Kidney glomerular epithelial cell (primary cell): ENCODE data around the gene CLSTN1.
A peak's percentile ranks its signal among the peaks of the same experiment; 100 is the strongest.

Experiments used
- DNase-seq: peaks from one replicate; lab custom pipeline; 2025; lab: John Stamatoyannopoulos, UW

CLSTN1 gene

DNA sequence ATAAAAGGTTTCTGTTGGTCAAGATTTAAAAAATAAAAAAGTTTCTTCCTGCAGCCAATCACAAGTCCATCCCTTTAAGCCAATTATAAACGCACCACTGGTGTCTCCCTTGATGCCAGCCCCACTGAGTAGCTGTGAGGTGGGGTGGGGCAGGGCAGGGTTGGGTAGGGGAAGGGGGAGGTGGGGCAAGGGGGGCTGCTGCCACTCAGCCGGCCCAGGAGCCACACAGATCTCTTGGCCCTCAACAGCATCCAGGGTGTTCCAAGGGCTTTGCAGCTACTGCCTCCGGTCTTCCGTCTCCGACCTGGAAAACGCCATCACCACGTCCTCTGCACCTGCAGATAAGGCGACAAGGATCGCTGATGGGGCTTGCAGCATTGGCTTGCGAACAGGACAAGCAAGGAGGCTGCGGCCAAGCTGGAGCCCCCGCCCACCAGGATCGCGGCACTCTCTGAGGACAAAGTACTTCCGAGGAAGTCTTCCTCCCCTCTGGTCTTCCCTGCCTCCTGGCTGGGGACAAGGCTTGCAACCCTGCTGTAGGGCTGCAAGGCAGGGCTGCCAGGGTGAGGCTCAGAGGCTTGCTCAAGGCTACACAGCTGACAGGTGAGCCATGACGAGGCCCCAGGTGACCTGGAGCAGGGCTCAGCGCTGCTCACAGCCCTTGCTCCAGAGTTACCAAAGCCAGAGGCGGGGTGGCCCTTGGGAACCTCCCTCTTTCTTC is 26.8 kb upstream of the CLSTN1 start:
- no peak for DNase-seq

GRCh38 chr1:9849691-9850441 is 26.1 kb upstream of the CLSTN1 start:
- no peak for DNase-seq

DNA sequence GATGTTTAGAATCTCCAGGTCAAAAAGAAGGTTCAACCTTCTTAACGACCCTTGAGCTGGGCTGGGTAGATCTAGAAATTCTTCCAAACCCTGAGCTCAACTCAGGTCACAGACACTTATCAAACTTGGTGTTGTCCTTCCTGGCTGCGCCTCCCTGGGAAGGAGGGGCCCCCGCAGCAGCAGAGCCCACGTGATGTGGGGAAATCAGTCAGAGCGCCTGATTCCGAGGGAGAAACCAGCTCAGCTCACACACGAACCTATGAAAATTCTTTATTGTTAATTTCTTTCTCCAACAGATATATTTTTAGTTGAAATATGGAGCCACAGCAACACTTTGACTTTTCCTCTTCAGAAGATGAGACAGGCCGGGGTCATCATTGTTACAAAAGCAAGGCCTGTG is 24.3 kb upstream of the CLSTN1 start:
- DNase-seq = no peak

GRCh38 chr1:9847269-9847668 is 23.5 kb upstream of the CLSTN1 start:
- no peak for DNase-seq

GRCh38 chr1:9846611-9847171 is 22.9 kb upstream of the CLSTN1 start:
- DNase-seq = no peak

- no peak for DNase-seq
Observed at GRCh38 chr1:9845914-9846313, 22.1 kb upstream of the CLSTN1 start.

DNA sequence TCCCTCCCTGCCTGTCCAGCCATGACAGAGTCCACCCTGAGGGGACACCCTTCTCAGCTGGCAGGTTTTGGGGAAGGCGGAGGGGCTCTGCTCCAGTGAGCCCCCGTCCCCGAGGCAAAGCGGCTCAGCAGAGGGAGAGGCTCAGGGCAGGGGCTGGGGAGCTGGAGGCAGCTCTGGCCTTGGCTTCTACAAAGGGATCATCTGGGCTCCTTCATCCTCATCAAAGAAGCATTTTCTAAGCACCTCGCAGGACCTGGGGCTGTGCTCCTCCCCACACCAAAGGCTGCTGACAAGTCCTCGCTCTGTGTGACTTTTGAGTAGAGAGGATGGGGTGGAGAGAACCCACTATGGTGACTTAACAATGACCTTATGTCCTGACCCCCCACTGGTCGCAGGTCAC is 21.0 kb upstream of the CLSTN1 start:
- no peak for DNase-seq

GRCh38 chr1:9844106-9844505 is 20.3 kb upstream of the CLSTN1 start:
- DNase-seq = no peak

GRCh38 chr1:9843576-9843945 is 19.8 kb upstream of the CLSTN1 start:
- no peak for DNase-seq

GRCh38 chr1:9842781-9843575 is 19.2 kb upstream of the CLSTN1 start:
- no peak for DNase-seq

GRCh38 chr1:9842073-9842711 is 18.4 kb upstream of the CLSTN1 start:
- DNase-seq = no peak

DNA sequence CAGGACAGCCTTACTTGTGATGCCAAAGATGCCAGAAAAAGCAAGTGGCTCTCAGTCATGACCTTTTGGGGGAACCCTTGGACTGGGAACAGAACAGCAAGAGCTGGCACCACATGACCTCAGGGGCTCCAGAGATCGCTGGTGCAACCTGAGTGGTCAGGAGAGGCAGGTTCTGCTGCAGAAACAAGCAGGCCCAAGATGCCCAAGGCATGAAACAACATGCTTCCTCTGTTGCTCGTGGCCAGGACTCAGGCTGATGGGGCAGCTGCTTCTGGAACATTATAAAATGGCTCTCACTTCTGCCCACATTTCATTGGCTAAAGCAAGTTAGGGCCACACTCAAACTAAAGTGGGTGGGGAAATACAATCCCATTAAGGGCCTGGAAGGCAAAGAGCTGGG is 17.7 kb upstream of the CLSTN1 start:
- no peak for DNase-seq

DNA sequence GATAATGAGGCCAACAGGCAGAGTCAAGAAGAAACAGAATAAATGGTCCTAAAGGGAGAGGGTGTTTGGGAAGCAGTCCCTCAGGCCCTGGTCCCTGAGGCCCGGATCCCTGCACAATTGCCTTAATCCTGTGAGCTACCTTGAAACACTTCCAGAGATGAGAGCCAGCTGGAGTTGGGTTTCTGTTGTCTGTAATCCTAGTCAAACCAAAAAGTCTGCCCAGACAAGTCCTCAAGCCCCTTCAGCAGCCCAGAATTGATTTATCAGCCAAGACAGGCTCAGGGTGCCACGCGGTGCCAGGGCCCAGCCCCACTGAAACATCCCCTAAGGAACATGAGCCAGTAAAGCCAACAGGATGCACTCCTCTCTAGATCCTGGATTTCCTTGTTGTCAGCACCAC is 16.4 kb upstream of the CLSTN1 start:
- no peak for DNase-seq

GRCh38 chr1:9838946-9839345 is 15.2 kb upstream of the CLSTN1 start:
- DNase-seq = no peak

- DNase-seq = no peak
Observed at GRCh38 chr1:9836632-9836960, 12.8 kb upstream of the CLSTN1 start.

GRCh38 chr1:9835758-9836631 is 12.2 kb upstream of the CLSTN1 start:
- DNase-seq = peak; percentile 39

DNA sequence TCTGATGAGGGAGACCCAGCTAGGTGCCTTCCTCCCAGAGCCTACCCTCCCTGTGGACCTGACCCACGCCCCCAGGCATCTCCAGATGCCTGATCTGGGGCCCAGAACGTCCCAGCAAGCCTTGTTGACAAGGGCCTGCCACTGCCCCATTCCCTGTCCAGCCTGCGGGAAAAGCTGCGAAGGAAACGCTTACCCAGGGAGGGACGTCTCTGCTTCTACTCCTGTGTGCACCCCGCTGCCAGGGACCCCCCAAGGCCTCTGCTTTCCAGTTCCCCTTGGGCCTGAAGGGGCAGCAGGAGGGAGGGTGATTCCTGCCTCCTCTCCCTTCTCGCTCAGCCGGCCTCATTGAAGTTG is 11.6 kb upstream of the CLSTN1 start:
- no peak for DNase-seq

DNA sequence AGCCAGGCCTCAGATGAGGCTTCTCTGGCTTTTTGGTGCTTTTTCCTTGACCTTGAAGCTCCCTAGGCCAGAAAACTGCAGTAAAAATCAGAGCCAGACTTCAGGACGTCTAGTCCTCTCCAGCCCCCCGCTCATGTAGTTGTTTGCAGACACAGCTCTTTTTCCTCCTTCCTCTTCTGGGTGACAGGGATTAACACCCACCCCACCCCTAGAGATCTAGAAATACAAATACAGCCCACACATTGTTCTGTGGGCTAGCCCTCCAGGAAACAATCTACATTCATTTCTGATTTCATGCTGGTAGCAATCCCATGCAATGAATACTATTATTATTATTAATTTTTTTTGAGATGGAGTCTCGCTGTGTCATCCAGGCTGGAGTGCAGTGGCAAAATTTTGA is 9.9 kb upstream of the CLSTN1 start:
- DNase-seq = no peak

DNA sequence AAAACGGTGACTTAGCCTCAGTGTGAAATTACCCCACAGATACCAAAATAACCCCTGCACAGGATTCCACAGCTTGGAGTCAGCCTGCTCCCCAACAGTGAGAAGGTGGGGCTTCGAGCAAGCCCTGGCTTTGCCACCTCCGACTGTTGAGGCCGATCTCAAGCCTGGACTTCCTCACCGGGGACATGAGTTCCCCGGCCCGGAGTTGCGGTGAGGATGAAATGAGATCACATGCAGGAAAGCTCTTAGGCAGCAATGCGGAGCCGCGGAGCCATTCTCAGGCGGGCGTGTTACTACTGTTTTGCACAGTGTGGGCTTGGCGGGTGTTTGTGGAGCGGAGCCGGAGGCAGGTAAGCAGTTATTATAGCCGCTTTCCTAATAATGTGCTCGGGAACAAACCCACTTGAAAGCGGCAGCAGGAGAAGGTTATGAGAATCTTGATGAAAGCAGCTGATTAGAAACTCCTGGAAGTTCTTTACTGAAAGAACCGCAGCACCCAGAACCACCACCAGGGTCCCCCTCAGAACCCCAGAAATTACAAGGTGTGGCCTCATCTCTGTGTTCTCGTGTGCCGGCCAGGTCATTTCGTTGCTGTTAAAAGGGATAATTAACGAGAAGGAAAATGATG is 3.9 kb upstream of the CLSTN1 start:
- no peak for DNase-seq

- DNase-seq = no peak
Observed at GRCh38 chr1:9826616-9827015, 2.9 kb upstream of the CLSTN1 start.

DNA sequence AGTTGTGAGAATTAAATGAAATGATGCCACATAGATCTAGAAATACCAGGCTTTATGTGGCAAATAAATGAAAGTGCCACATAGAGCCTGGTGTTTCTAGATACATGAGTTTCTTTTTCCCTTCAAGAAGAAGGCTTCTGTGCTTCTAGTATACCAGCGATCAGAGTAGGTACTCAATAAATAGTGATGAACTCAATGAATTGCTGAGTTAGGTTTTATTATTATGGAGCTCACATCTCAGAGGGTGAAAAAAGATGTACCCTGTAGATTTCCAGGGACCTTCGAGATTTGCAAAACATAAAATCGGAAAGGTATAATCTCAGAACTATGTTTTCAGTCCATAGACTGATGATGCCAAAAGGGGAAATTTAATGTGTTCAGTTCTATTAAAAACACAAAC is 2.3 kb upstream of the CLSTN1 start:
- no peak for DNase-seq
